Activated CD8-positive, alpha-beta T cell treated with anti-CD3 and anti-CD28 coated beads, Interleukin-2, amount 10 ng/mL, durations not matched to agents 7 days and 5 days (primary cell): Measurements from ENCODE around the gene TMEM108. TPM values are rescaled to one million over a fixed set of nuclear protein-coding genes. Genes with fewer than 3 reads are reported as not detected.

ENCODE experiments used
- ATAC-seq: fragments of 150-1000 bp; cut with Tn5 transposase; one replicate; pipeline ENCODE4 v1.10.0; 2021; ENCODE audit warnings: moderate library complexity
- CTCF ChIA-PET: fragments of 350-600 bp; sonication (Branson Sonifier 250); formaldehyde crosslinking; loops from one replicate; lab custom pipeline; 2021; ENCODE audit warnings: antibody characterized with exemption; lab: Charles Lee
- POLR2A ChIA-PET: fragments of 350-600 bp; sonication (Branson Sonifier 250); formaldehyde crosslinking; loops from one replicate; lab custom pipeline; 2021; ENCODE audit warnings: antibody characterized with exemption; lab: Charles Lee
- DNase-seq: peaks from one replicate; pipeline ENCODE4 v3.0.0-alpha.2; 2020
- H3K27ac Mint-ChIP-seq: one replicate; pipeline ENCODE4 v1.8.0; 2021; ENCODE audit warnings: mild to moderate bottlenecking, mixed read lengths
- H3K27me3 Mint-ChIP-seq: one replicate; pipeline ENCODE4 v1.8.0; 2021; ENCODE audit warnings: low read depth, mixed read lengths
- H3K36me3 Mint-ChIP-seq: one replicate; pipeline ENCODE4 v1.8.0; 2021; ENCODE audit warnings: low read depth, mixed read lengths
- H3K4me1 Mint-ChIP-seq: one replicate; pipeline ENCODE4 v1.8.0; 2021; ENCODE audit warnings: low read depth, mixed read lengths
- H3K4me3 Mint-ChIP-seq: one replicate; pipeline ENCODE4 v1.8.0; 2021; ENCODE audit warnings: mild to moderate bottlenecking, mixed read lengths
- H3K9me3 Mint-ChIP-seq: one replicate; pipeline ENCODE4 v1.8.0; 2022; ENCODE audit warnings: mixed read lengths; ENCODE audit not compliant: insufficient read depth
- total RNA-seq, 2 experiments: library from RNA; stranded (reverse); gene quantifications; one replicate each; pipeline ENCODE4 v1.2.3, GENCODE V29; 2021

The TMEM108 gene
- total RNA-seq, 2 experiments from 2014 or later, result not detected

GRCh38 chr3:133058243-133058642 is 20.1 kb downstream of the TMEM108 start:
- DNase-seq (no peak), ATAC-seq (no peak)
- Mint-ChIP-seq H3K4me1 (no peaks in the 10 kb centered on the region), H3K9me3 (no peaks in the 10 kb centered on the region), H3K4me3 (no peak overlapping the region), H3K36me3 (no peaks in the 10 kb centered on the region), H3K27ac (no peak overlapping the region), H3K27me3 (peaks cover 10% of the 10 kb centered on the region)
- CTCF ChIA-PET, result no interaction called here
- POLR2A ChIA-PET, result no interaction called here

GRCh38 chr3:133058831-133059230 is 20.6 kb downstream of the TMEM108 start:
- no peaks in the 10 kb centered on the region for H3K4me1 Mint-ChIP-seq
- CTCF ChIA-PET, result no interaction called here
- no peak overlapping the region for H3K4me3 Mint-ChIP-seq

DNA sequence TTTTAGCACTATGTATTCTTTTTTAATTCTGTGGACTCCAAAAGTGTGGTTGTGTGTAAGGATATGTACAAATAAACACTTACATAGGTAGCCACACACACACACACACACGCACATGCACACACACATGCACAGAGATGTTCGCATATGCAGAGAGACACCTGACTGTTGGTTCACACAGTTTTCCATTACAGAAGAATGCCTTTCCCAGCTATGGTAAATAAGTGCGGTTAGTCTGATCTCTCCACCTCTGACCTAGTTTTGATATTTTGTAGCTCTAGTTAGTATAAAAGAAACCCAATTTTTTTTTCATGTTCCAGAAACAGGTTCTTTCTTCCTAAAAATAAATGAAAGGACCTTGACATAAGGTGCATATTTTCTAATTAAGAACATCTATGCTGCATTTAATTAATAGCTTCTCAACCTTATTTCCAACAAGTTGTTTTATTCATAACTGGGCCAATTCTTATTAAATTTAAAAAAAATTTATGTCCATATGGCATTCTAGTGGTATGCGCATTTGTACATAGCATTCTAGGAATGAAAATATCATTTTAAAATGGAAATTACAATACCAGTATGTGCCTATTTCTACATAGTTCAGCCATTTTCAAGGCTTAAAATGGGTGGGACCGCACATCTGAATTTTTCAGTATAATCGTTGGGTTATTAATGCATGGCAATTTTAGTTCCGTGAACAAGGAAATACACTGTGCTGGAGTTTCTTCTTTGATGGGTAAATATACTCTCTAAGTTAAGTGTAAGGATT is 27.2 kb downstream of the TMEM108 start:
- POLR2A ChIA-PET, result no interaction called here
- Mint-ChIP-seq H3K27me3 (peaks cover 9% of the 10 kb centered on the region), H3K27ac (no peak overlapping the region), H3K36me3 (no peaks in the 10 kb centered on the region), H3K4me1 (no peaks in the 10 kb centered on the region), H3K9me3 (no peaks in the 10 kb centered on the region), H3K4me3 (no peak overlapping the region)
- CTCF ChIA-PET, result no interaction called here
- ATAC-seq (no peak), DNase-seq (no peak)

More at GRCh38 chr3:133058831-133059230, 20.6 kb downstream of the TMEM108 start:
- peaks cover 10% of the 10 kb centered on the region for H3K27me3 Mint-ChIP-seq
- H3K9me3 Mint-ChIP-seq, result no peaks in the 10 kb centered on the region
- H3K36me3 Mint-ChIP-seq, result no peaks in the 10 kb centered on the region
- no peak overlapping the region for H3K27ac Mint-ChIP-seq
- POLR2A ChIA-PET, result no interaction called here
- DNase-seq (no peak), ATAC-seq (no peak)

GRCh38 chr3:133066026-133066425 is 27.8 kb downstream of the TMEM108 start:
- Mint-ChIP-seq H3K4me1 (no peaks in the 10 kb centered on the region), H3K27me3 (peaks cover 9% of the 10 kb centered on the region), H3K4me3 (no peak overlapping the region), H3K9me3 (no peaks in the 10 kb centered on the region), H3K27ac (no peak overlapping the region), H3K36me3 (no peaks in the 10 kb centered on the region)
- CTCF ChIA-PET, result no interaction called here
- POLR2A ChIA-PET, result no interaction called here
- ATAC-seq (no peak), DNase-seq (no peak)

- Mint-ChIP-seq H3K4me1 (no peaks in the 10 kb centered on the region), H3K4me3 (no peak overlapping the region), H3K27ac (no peak overlapping the region), H3K9me3 (no peaks in the 10 kb centered on the region), H3K36me3 (no peaks in the 10 kb centered on the region), H3K27me3 (peaks cover 9% of the 10 kb centered on the region)
- POLR2A ChIA-PET, result no interaction called here
- CTCF ChIA-PET, result no interaction called here
- ATAC-seq (no peak), DNase-seq (no peak)
Measured at GRCh38 chr3:133069556-133070286, 31.5 kb downstream of the TMEM108 start.

GRCh38 chr3:133074977-133075376 is 36.8 kb downstream of the TMEM108 start:
- H3K27ac Mint-ChIP-seq, result no peak overlapping the region
- peaks cover 5% of the 10 kb centered on the region for H3K27me3 Mint-ChIP-seq
- no peak for ATAC-seq
- no peaks in the 10 kb centered on the region for H3K4me1 Mint-ChIP-seq
- no peak for DNase-seq
- no peak overlapping the region for H3K4me3 Mint-ChIP-seq
- ChIA-PET CTCF (no interaction called here), POLR2A (no interaction called here)
- no peaks in the 10 kb centered on the region for H3K36me3 Mint-ChIP-seq
- no peaks in the 10 kb centered on the region for H3K9me3 Mint-ChIP-seq

- ChIA-PET POLR2A (no interaction called here), CTCF (no interaction called here)
- H3K36me3 Mint-ChIP-seq, result no peaks in the 10 kb centered on the region
- ATAC-seq (no peak), DNase-seq (no peak)
- H3K4me1 Mint-ChIP-seq, result no peaks in the 10 kb centered on the region
- H3K9me3 Mint-ChIP-seq, result no peaks in the 10 kb centered on the region
- H3K27ac Mint-ChIP-seq, result no peak overlapping the region
- no peaks in the 10 kb centered on the region for H3K27me3 Mint-ChIP-seq
- H3K4me3 Mint-ChIP-seq, result no peak overlapping the region
Measured at GRCh38 chr3:133077688-133078087, 39.5 kb downstream of the TMEM108 start.

DNA sequence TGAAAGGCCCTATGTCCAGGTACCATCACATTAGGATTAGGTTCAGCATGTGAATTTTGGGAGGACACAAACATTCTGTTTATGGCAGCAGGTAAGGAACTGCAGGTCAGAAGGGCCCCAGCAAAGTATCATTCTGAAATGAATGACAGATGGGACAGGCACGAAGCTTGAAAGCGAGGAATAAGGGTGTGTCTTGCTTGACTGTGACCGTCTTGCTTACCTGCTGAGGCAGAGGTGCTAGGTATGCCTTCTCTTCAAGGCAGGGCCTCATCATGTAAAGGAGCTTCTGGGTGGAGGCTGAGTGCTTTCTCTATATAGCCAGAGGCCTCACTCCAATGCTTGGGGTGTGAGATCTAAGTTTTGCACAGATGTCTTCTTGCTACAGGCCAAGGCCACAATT is 41.4 kb downstream of the TMEM108 start:
- Mint-ChIP-seq H3K27me3 (peaks cover 1% of the 10 kb centered on the region), H3K4me3 (no peak overlapping the region), H3K4me1 (no peaks in the 10 kb centered on the region), H3K36me3 (no peaks in the 10 kb centered on the region), H3K9me3 (no peaks in the 10 kb centered on the region), H3K27ac (no peak overlapping the region)
- ChIA-PET POLR2A (no interaction called here), CTCF (no interaction called here)
- ATAC-seq, result no peak
- DNase-seq, result no peak

DNA sequence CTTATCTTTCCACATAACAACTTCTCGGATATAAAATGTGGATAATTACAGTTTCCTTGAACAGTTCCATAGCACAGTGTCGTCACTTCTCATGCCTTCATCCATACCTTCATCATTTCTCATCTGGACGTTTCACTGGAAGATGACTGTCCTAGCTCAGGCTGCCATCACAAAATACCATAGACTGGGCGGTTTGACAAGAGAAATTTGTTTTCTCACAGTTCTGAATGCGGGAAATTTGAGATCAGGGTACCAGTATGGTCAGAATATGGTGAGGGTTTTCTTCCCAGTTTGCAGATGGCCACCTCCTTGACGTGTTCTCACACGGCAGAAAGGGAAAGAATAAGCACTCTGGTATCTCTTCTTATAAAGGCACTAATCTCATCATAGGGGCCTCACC is 42.8 kb downstream of the TMEM108 start:
- no peaks in the 10 kb centered on the region for H3K9me3 Mint-ChIP-seq
- ChIA-PET CTCF (no interaction called here), POLR2A (no interaction called here)
- no peak overlapping the region for H3K4me3 Mint-ChIP-seq
- DNase-seq (no peak), ATAC-seq (no peak)
- no peaks in the 10 kb centered on the region for H3K36me3 Mint-ChIP-seq
- peaks cover 3% of the 10 kb centered on the region for H3K27me3 Mint-ChIP-seq
- no peaks in the 10 kb centered on the region for H3K4me1 Mint-ChIP-seq
- H3K27ac Mint-ChIP-seq, result no peak overlapping the region

- Mint-ChIP-seq H3K4me1 (no peaks in the 10 kb centered on the region), H3K27ac (no peak overlapping the region), H3K4me3 (no peak overlapping the region), H3K27me3 (peaks cover 3% of the 10 kb centered on the region), H3K9me3 (no peaks in the 10 kb centered on the region), H3K36me3 (no peaks in the 10 kb centered on the region)
- POLR2A ChIA-PET, result no interaction called here
- DNase-seq (no peak), ATAC-seq (no peak)
- CTCF ChIA-PET, result no interaction called here
Measured at GRCh38 chr3:133083395-133083794, 45.2 kb downstream of the TMEM108 start.

DNA sequence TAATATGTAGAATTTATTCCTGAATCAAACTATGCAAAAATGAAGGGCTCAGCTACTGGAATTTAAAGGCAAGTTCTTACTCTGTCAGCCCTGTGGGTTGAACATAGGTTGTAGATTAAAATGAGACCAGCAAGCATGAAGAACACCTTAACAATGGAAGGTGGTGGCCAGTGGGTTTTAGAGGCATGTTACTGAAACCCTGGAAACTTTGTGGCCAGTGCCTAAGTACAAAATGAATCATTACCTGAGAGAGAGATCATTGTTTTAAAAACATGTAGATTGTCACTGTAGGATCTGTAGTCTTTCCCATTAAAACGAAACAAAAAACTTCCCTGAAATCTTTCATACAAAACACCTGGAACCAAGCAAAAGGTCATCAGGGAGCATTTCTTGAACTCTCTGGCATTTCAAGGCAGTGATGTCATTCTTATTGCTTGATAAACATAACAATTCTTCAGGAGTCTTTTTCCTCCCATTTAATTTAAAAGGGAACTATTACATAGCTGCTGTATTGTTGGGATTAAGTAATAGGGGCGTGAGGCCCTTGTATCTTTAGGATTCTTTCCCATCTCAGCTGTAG is 51.8 kb downstream of the TMEM108 start:
- no peaks in the 10 kb centered on the region for H3K4me1 Mint-ChIP-seq
- no peak overlapping the region for H3K4me3 Mint-ChIP-seq
- no peak for DNase-seq
- POLR2A ChIA-PET, result no interaction called here
- H3K9me3 Mint-ChIP-seq, result no peaks in the 10 kb centered on the region
- no peak for ATAC-seq
- H3K27ac Mint-ChIP-seq, result no peak overlapping the region
- CTCF ChIA-PET, result no interaction called here
- peaks cover 5% of the 10 kb centered on the region for H3K27me3 Mint-ChIP-seq
- no peaks in the 10 kb centered on the region for H3K36me3 Mint-ChIP-seq

DNA sequence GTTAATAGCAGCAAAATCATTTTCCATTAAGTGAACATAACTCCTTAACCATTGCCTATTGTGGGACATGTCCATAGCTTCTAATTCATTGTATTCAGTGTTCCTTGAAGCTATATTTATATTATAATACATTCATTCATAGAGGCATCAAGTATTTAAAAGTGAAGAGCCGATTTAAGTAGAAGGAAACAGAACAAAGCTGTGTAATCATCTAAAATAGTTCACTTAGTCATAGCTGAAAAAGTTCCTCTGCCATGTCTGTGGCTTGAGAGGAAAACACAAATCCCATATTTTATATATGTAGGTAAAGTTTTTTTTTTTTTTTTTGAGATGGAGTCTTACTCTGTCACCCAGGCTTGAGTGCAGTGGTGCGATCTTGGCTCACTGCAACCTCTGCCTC is 54.5 kb downstream of the TMEM108 start:
- DNase-seq (no peak), ATAC-seq (no peak)
- no peaks in the 10 kb centered on the region for H3K36me3 Mint-ChIP-seq
- peaks cover 5% of the 10 kb centered on the region for H3K27me3 Mint-ChIP-seq
- no peak overlapping the region for H3K4me3 Mint-ChIP-seq
- CTCF ChIA-PET, result no interaction called here
- POLR2A ChIA-PET, result no interaction called here
- H3K27ac Mint-ChIP-seq, result no peak overlapping the region
- no peaks in the 10 kb centered on the region for H3K4me1 Mint-ChIP-seq
- no peaks in the 10 kb centered on the region for H3K9me3 Mint-ChIP-seq
